GM20000 (cell line): ENCODE data around the gene ATP13A4.

ENCODE experiments used
- DNase-seq: peaks from one replicate; pipeline ENCODE4 v3.0.0; 2012; ENCODE audit warnings: low spot score
- CTCF ChIP-seq: IDR thresholded peaks from 2 replicates; pipeline ENCODE4 v1.5.1; 2012; ENCODE audit warnings: mild to moderate bottlenecking, control low read depth; ENCODE audit errors: extremely low read depth, missing control alignments

Gene ATP13A4

GRCh38 chr3:193508108-193508507, 46.6 kb downstream of the ATP13A4 start:
- no peak for TF ChIP-seq CTCF
- DNase-seq = no peak

- TF ChIP-seq CTCF = no peak
- no peak for DNase-seq
These were observed 47.1 kb downstream of the ATP13A4 start for GRCh38 chr3:193507566-193507965.

GRCh38 chr3:193506921-193507320, 47.8 kb downstream of the ATP13A4 start:
- no peak for DNase-seq
- no peak for TF ChIP-seq CTCF

GRCh38 chr3:193502871-193503270, 51.8 kb downstream of the ATP13A4 start:
- no peak for DNase-seq
- TF ChIP-seq CTCF = no peak

GRCh38 chr3:193499801-193500485, 54.8 kb downstream of the ATP13A4 start:
- DNase-seq = no peak
- no peak for TF ChIP-seq CTCF

GRCh38 chr3:193499136-193499770, 55.4 kb downstream of the ATP13A4 start:
- DNase-seq = no peak
- no peak for TF ChIP-seq CTCF

- no peak for TF ChIP-seq CTCF
- no peak for DNase-seq
These were observed 56.5 kb downstream of the ATP13A4 start for GRCh38 chr3:193498215-193498614.
